Fibroblast of gingiva (primary cell): ENCODE results near the gene URB1.
"Not testable (repeated sequence)": the region's sequence is repeated elsewhere in the genome, so short reads cannot be mapped to it uniquely, and the experiment has no call there.

Experiments used
- DNase-seq: peaks from one replicate; pipeline ENCODE4 v3.0.0-alpha.2; 2011; ENCODE audit warnings: low read depth

The URB1 gene

GRCh38 chr21:32392880-32393676 lies at the start of gene URB1:
Gene URB1, minus strand, starts transcription at chr21:32393012. Its CDS starts 102 bp downstream, at chr21:32392910.
- DNase-seq = peak; percentile 78

- DNase-seq = no peak
These were observed 44.9 kb upstream of the URB1 start for GRCh38 chr21:32437729-32438128.

- DNase-seq = not testable (repeated sequence)
These were observed 40.3 kb upstream of the URB1 start for GRCh38 chr21:32432982-32433660.

- no peak for DNase-seq
These were observed 35.3 kb upstream of the URB1 start for GRCh38 chr21:32427958-32428623.

GRCh38 chr21:32426592-32427051 lies 33.8 kb upstream of the URB1 start:
- DNase-seq = peak; percentile 21

GRCh38 chr21:32426066-32426465 lies 33.3 kb upstream of the URB1 start:
- DNase-seq = no peak

GRCh38 chr21:32425628-32426027 lies 32.8 kb upstream of the URB1 start:
- no peak for DNase-seq

GRCh38 chr21:32424674-32425073 lies 31.9 kb upstream of the URB1 start:
- no peak for DNase-seq

GRCh38 chr21:32424191-32424535 lies 31.4 kb upstream of the URB1 start:
- no peak for DNase-seq

- peak; percentile 64 for DNase-seq
These were observed 30.7 kb upstream of the URB1 start for GRCh38 chr21:32423320-32424190.

GRCh38 chr21:32422064-32422463 lies 29.3 kb upstream of the URB1 start:
- DNase-seq = no peak

- DNase-seq = no peak
These were observed 25.3 kb upstream of the URB1 start for GRCh38 chr21:32418146-32418545.

GRCh38 chr21:32415451-32416398 lies 22.9 kb upstream of the URB1 start:
- no peak for DNase-seq

- DNase-seq = peak; percentile 38
These were observed 22.0 kb upstream of the URB1 start for GRCh38 chr21:32414579-32415358.

- DNase-seq = peak; percentile 68
These were observed 21.1 kb upstream of the URB1 start for GRCh38 chr21:32413697-32414578.

- DNase-seq = no peak
These were observed 20.2 kb upstream of the URB1 start for GRCh38 chr21:32413015-32413504.

GRCh38 chr21:32412162-32413014 lies 19.6 kb upstream of the URB1 start, which contains the start of gene EVA1C:
Gene EVA1C, plus strand, starts transcription at chr21:32412706. Its CDS starts 148 bp downstream, at chr21:32412854.
- peak; percentile 63 for DNase-seq
